ENCODE data around the gene ABRACL. TPM values are rescaled to one million over a fixed set of nuclear protein-coding genes. Genes with fewer than 3 reads are reported as not detected.
A peak's percentile ranks its signal among the peaks of the same experiment; 100 is the strongest.

Gene ABRACL
- total RNA-seq, 3 donors from 2014 or later (not counting 1 experiment from before 2014, with no cell fraction given): 36.4 to 39.9 (median 37.5) TPM

- WGBS (ENCODE audit: insufficient coverage): under 1% methylated on average over 14 of the region's 14 CpGs
- Histone ChIP-seq H3K4me3 (ENCODE audit: low read length) (peak overlapping the region; percentile 99), H3K27me3 (ENCODE audit: control insufficient read depth, insufficient read depth, low read length) (no peaks in the 10 kb centered on the region), H3K9me3 (ENCODE audit: control insufficient read depth, insufficient read depth, low read length) (no peaks in the 10 kb centered on the region), H3K36me3 (ENCODE audit: control insufficient read depth, insufficient read depth, low read length) (no peaks in the 10 kb centered on the region), H3K4me1 (ENCODE audit: control insufficient read depth, insufficient read depth, low read length) (peaks cover 23% of the 10 kb centered on the region), H3K27ac (ENCODE audit: low read length) (peak overlapping the region; percentile 91)
- ATAC-seq (peak in 2 of 3 donors; percentile 2 to 7), DNase-seq (no peak)
- Mint-ChIP-seq H3K9me3 (no peaks in the 10 kb centered on the region), H3K36me3 (no peaks in the 10 kb centered on the region), H3K27me3 (ENCODE audit: low read depth in 2 of 2) (no peaks in the 10 kb centered on the region), H3K4me1 (peaks cover 24 to 26% of the 10 kb centered on the region in 2 donors), H3K27ac (peak overlapping the region in 1 of 2 donors; percentile 65), H3K4me3 (no peak overlapping the region)
- intact Hi-C loops (cut with micrococcal nuclease): loop anchor here (5.0 kb wide), 1 partner anchor 349 kb away; no protein-coding TSS in a partner anchor
- TF ChIP-seq CTCF (IDR thresholded peaks at IDR 0.05): no peak
These were observed 309 bp upstream of the ABRACL start for GRCh38 chr6:139028215-139028657.

- H3K4me3 ChIP-seq (ENCODE audit: low read length): peak overlapping the region; percentile 99
- peak; percentile 23 to 38 for DNase-seq
- Mint-ChIP-seq H3K4me1 (peaks cover 24 to 33% of the 10 kb centered on the region in 2 donors), H3K9me3 (no peaks in the 10 kb centered on the region), H3K27me3 (ENCODE audit: low read depth in 2 of 2) (no peaks in the 10 kb centered on the region), H3K36me3 (no peaks in the 10 kb centered on the region), H3K27ac (no peak overlapping the region), H3K4me3 (no peak overlapping the region)
- no peak for TF ChIP-seq CTCF (IDR thresholded peaks at IDR 0.05)
- peaks cover 23% of the 10 kb centered on the region for H3K4me1 ChIP-seq (ENCODE audit: control insufficient read depth, insufficient read depth, low read length)
- WGBS (ENCODE audit: insufficient coverage): under 1% methylated on average over 44 of the region's 44 CpGs
- no peaks in the 10 kb centered on the region for H3K27me3 ChIP-seq (ENCODE audit: control insufficient read depth, insufficient read depth, low read length)
- peak; percentile 27 to 37 (median 30) for ATAC-seq
- peaks cover 4% of the 10 kb centered on the region for H3K36me3 ChIP-seq (ENCODE audit: control insufficient read depth, insufficient read depth, low read length)
- peak overlapping the region; percentile 69 for H3K27ac ChIP-seq (ENCODE audit: low read length)
- intact Hi-C loops (cut with micrococcal nuclease): loop anchor here (5.0 kb wide), 2 partner anchors 263 to 348 kb away; partner anchors contain the start of gene TXLNB
- no peaks in the 10 kb centered on the region for H3K9me3 ChIP-seq (ENCODE audit: control insufficient read depth, insufficient read depth, low read length)
These were observed 1.1 kb downstream of the ABRACL start for GRCh38 chr6:139029470-139030227.

- peaks cover 24 to 33% of the 10 kb centered on the region in 2 donors for H3K4me1 Mint-ChIP-seq
- no peak overlapping the region for H3K27ac Mint-ChIP-seq
- intact Hi-C loops (cut with micrococcal nuclease): loop anchor here (5.0 kb wide), 1 partner anchor 262 kb away; the partner anchor contains the start of gene TXLNB
These were observed 1.9 kb downstream of the ABRACL start for GRCh38 chr6:139030228-139030963.

More at GRCh38 chr6:139030228-139030963, 1.9 kb downstream of the ABRACL start:
- DNase-seq (peak in 1 of 2 donors; percentile 51), ATAC-seq (peak in 2 of 3 donors; percentile 29 to 58)
- H3K27me3 Mint-ChIP-seq (ENCODE audit: low read depth in 2 of 2): no peaks in the 10 kb centered on the region
- H3K36me3 ChIP-seq (ENCODE audit: control insufficient read depth, insufficient read depth, low read length): peaks cover 11% of the 10 kb centered on the region
- H3K27me3 ChIP-seq (ENCODE audit: control insufficient read depth, insufficient read depth, low read length): no peaks in the 10 kb centered on the region
- H3K9me3 Mint-ChIP-seq: no peaks in the 10 kb centered on the region
- no peak overlapping the region for H3K4me3 Mint-ChIP-seq
- WGBS (ENCODE audit: insufficient coverage): 10% methylated on average over 7 of the region's 9 CpGs
- no peaks in the 10 kb centered on the region for H3K36me3 Mint-ChIP-seq
- no peak for TF ChIP-seq CTCF (IDR thresholded peaks at IDR 0.05)
- peaks cover 23% of the 10 kb centered on the region for H3K4me1 ChIP-seq (ENCODE audit: control insufficient read depth, insufficient read depth, low read length)
- H3K27ac ChIP-seq (ENCODE audit: low read length): peak overlapping the region; percentile 69
- no peaks in the 10 kb centered on the region for H3K9me3 ChIP-seq (ENCODE audit: control insufficient read depth, insufficient read depth, low read length)
- H3K4me3 ChIP-seq (ENCODE audit: low read length): peak overlapping the region; percentile 99
